Hematopoietic multipotent progenitor cell (in vitro differentiated cells): Measurements from ENCODE around the gene KLHL40. TPM values are rescaled to one million over a fixed set of nuclear protein-coding genes. Genes with fewer than 3 reads are reported as not detected.

Experiments used
- DNase-seq, 3 donors: peaks; one replicate each; pipeline ENCODE4 v3.0.0-alpha.2; 2011 to 2015; ENCODE audit warnings: low read depth in 2 of 3, low spot score in 2 of 3
- total RNA-seq: library from RNA; depleted of rRNA; stranded (reverse); fragments of >200 nt; gene quantifications from one replicate; pipeline ENCODE4 v1.2.3, GENCODE V29; 2012

KLHL40 gene
- total RNA-seq, 1 donor: under 0.01 TPM

DNA sequence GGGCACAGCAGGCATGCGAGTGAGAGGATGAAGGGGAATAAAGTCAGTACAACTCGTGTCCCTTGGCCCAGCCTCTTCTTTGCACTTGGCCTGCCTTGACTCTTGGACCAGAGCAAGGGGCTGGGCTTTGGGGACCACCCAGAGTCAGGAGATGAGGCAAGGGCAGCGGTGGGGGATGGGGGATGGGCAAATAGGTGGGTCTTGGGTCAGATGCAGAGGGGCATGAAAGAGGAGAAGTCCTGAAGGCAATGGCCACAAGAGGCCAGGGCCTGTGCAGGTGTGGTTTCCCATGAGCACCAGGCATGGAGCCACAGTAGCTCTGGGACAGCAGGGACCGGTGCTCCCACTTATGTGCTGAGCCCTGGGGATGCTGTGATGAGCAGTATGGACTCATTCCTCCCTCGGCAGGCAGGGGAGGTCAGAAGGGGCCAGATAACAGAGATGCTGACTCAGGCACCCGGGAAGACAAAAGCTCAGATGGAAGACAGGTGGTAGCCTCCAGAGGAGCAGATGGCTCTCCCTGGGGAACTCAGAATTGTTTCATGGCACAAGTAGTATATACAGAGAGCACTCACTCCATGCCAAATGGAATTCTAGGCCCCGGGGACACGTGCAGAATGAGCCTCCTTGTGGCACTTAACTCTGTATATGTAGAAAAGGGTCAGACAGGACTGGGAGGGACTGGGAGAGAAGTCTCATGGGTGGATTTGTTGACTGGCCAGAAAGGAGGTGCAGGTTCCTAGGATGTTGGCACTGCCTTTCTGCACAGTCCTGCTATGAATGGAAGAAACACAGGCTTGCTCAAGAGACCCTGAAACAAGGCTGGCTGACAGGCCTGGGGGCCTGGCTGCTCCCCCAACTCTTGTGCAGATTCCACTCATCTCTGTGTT, 17.6 kb upstream of the KLHL40 start:
- DNase-seq: no peak

DNA sequence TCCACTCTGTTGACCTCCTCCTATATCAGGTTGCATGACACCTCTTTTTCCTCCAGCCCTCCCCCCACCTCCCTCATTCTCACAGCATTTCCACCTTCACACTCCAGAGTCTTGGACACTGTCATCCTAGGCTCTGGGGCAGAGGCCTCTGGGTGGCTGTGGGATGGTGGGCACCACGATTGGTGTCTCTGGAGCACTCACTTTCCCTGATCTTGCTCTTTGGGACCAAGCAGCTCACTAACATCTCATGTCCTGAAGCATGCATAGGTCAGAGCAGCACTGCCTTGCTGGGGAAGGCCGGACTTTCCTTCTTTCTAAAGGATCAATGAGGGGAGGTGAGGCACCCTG, 16.9 kb upstream of the KLHL40 start:
- no peak for DNase-seq

DNA sequence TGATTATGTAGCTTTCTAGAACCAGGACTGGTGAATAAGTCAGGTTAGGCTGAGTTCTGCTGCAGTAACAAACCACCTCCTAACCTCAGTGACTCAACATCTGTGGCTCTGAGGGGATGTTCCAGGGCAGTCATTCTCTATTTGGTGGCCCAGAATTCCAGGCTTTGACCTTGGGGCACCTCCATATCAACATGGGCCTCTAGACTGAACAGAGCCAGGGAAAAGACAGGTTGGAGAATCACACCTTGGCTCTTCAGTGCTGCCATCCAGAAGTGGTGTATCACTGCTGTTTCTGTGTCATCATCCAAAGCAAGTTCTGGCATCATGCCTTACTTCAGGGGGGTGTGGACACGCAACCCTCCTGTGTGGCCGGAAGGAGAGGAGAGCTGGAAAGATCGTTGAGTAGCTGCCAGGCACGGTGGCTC, 16.5 kb upstream of the KLHL40 start:
- no peak for DNase-seq

DNA sequence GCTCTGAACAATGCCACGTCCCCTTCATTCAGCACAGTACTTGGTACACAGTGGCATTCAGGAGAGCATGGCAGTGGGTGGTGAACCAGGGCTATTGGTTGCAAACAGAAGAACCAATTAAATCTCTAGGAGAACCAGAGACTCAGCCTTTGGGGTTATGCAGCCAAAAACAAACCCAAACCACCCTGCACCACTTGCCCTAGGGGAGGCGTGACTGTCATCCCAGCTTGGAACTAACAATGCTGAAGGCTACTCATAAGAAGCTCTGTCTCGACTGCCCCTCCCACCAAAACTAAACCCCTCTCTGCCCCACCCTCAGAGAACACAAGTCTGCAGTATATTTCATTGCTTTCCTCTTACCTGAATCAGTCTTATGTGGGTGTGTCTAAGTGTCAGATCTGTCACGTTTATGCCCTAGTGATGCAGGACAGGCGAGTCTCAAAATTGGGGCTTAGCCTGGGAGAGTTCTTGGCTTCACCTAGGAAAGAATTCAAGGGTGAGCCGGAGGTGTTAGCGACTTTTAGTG, 15.2 kb upstream of the KLHL40 start:
- DNase-seq: no peak

DNA sequence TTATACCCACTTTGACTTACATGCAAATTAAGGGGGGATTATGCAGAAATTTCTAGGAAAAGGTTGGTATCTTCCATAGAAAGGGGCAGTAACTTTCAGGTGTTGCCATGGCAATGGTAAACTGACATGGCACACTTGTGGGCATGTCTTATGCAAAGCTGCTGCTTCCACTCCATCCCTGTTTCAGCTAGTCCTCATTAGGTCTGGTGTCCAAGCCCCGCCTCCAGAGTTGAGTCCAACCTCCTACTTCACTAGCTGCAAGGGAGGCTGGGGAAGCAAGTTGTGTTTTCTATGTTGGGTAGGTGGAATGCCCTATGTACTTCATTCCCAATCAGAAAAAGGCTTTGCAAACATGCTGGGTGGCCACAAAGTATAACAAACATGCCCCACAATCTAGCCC, 14.7 kb upstream of the KLHL40 start:
- DNase-seq: no peak

DNA sequence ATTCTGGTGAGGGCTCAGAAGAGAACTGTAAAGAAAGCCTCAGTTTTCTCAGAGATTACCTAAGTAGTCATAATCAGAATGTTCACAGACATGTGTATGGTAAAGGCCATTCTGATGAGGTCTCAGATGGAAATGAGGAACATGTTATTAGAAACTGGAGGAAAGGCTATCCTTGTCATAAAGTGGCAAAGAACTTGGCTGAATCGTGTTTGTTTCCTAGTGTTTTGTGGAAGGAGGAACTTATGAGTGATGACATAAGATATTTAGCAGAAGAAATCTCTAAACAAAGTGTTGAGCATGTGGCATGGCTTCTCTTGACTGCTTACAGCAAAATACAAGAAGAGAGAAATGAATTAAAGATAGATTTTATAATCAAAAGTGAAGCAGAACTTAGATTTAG, 12.8 kb upstream of the KLHL40 start:
- DNase-seq: no peak

DNA sequence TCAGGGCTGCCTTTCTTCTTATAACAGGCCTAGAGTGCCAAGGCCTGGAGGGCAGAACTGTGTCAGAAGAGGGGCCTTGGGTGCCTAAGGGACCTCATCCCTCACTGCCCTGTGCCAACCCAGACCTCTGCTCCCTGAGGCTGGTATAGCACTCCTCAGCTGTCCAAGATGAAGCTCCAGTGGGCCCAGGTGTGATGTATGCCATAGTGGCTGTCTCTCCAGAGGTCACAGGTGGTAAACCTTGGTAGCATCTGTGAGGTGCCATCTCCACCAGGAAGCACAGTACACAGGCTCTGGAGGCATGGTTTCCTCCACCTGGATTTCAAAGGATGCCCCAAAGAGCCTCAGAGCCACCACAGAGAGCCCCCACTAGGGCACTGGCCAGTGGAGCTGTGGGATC, 12.3 kb upstream of the KLHL40 start:
- no peak for DNase-seq

DNA sequence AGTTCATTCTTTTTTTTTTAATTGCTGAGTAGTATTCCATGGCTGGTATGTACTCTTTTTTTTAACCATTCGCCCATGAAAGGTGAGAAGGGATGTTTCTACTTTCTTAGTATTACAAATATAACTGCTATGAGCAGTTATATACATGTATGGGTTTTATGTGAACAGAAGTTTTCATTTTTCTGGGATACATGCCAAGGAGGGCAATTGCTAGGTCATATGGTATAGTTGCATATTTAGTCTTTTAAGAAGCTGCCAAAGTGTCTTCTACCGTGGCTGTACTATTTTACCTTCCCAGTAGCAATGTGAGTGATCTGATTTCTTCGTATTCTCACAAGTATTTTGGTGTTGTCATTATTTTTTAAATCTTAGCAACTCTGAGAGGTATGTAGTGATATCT, 11.2 kb upstream of the KLHL40 start:
- no peak for DNase-seq

DNA sequence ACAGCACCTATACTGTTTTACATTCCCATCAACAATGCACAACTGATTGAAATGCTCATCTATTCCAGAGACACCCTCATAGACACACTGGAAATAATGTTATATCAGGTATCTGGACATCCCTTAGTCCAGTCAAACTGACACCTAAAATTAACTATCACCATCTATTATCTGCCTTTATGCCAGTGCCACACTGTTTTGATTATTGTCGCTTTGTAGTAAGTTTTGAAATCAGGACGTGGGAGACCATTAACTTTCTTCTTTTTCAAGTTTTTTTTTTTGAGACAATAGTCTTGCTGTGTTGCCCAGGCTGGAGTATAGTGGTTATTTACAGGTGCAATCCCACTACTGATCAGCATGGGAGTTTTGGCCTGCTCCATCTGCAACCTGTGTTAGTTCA, 9.4 kb upstream of the KLHL40 start:
- no peak for DNase-seq

DNA sequence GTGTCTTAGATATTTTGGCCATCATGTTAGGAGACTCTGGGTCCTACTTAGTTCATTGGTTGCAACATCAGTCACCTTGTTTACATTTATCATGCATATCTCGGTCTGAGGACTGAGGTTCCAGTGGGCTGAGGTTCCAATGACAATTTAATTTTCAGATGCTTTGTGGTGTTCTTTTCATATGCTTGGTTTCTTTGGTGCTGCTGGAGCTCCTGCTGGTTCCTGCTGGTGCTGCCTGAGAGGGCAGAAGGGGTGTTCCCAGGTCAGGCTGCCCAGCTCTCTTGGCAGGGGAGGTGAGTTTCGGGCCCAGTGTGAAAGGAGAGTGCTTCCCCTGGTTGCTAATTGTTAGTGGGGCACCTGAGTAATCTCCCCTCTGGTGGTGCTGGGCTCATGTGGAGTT, 6.9 kb upstream of the KLHL40 start:
- DNase-seq: no peak

DNA sequence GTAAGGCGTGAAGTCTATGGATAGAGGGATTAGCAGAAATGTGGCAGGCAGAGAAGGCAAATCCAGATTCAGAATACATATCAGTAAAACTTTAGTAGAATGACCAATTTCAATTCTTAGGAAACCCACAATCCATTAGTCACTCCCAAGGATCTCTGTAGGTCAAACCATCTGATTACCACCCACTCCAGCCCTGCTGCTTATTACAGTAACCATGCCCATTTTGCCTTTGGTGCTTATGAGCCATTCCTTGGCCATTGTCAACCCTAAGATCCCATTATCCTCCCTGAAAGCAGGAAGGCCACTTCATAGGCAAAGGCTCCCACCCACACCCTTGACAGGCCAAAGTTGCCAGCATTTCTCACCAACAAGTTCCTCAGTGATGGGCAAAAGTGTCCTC, 5.1 kb upstream of the KLHL40 start:
- no peak for DNase-seq

DNA sequence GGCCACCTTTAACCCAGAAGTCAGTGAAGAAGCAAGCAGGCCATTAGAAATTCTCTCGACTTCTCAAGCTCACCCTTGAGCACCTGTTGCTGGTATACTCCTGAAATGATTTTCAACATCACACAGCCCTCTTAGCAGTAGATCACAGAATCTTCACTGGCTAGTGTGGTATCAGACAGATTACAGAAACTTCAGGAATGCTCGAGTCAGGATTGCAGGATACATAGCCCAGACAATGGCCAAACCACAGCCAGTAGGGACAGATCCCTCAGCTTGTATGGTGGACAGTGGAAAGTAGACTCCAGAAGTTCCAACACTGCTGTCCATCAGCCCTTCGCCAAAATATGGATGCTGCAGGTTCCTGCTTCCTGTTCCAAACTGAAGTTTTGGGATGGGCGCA, 4.5 kb upstream of the KLHL40 start:
- DNase-seq: no peak

DNA sequence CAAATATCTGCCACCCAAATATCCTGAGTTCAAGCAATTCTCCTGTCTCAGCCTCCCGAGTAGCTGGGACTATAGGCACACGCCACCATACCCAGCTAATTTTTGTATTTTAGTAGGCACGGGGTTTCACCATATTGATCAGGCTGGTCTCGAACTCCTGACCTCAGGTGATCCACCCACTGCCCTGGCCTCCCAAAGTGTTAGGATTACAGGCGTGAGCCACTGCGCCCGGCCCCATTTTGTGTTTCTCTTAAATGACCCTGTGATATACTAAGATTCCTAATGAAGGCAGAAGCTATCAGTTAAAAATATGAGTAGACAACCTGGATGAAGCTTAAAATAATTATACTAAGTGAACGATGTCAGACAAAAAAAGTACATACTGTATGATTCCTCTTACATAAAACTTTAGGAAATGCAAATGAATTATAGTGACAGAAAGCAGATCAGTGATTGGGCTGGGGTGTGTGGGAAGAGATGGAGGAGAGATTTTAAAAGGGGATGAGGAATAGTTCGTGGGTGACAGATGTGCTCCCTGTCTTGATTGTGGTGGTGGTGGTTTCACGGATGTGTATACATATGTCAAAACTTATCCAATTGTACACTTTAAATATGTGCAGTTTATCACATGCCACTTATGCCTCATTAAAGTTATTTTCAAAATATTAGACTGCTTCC, 3.8 kb upstream of the KLHL40 start:
- DNase-seq: no peak

DNA sequence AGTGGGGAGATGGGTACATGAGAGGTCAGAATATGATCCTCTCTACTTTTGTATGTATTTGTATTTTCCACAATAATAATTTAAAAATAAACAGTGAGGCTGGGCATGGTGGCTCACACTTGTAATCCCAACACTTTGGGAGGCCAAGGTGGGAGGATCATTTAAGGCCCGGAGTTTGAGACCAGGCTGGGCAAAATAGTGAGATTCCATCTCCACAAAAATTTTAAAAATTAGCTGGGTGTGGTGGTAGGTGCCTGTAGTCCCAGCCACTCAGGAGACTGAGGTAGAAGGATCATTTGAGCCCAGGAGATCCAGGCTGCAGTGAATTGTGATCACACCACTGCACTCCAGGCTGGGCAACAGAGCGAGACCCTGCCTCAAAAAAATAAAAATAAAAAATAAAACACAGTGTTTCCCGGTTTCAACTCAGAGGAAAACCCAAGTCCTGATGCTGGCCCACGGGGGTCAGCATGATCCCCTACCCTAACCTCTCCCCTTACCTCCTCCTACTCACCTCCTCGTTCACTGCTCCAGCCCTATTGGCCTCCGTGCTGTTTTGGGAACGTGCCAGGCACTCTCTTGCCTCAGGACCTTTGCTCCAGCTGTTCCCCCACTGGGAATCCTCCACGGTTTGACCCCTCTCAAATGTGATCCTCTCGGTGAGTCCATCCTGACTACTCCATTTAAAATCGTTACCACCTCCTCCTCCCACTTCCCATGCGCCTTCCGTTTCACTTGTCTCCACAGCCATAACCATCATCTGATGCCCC, 2.9 kb upstream of the KLHL40 start:
- no peak for DNase-seq

DNA sequence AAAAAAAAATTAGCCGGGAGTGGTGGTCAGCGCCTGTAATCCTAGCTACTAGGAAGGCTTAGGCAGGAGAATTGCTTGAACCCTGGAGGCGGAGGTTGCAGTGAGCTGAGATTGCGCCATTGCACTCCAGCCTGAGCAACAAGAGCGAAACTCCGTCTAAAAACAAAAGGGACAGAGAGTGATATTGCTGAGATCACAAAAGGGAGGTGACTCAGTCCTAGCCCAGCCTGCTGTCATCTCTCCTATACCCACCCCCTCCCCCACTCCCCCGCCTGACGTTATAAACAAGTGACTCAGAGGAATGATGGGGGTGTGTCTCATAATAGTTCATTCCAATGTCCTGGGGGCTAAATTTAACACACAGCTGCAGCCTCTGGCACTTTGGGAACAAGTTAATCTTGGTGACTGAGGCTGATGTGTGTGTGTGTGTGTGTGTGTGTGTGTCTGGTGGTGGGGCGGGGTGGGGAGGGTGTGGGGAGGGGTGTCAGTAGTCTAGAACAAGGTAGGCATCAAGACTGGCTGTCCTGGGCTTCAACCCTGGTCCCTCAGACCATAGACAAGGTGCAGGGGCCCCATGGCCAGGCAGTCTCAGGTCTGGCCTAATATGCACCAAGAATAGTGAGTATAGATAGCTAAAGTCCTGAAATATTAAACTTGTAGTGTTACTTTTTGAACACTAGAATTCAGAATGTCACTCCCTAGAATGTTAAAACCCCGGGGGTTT, 1.3 kb upstream of the KLHL40 start:
- DNase-seq: no peak

DNA sequence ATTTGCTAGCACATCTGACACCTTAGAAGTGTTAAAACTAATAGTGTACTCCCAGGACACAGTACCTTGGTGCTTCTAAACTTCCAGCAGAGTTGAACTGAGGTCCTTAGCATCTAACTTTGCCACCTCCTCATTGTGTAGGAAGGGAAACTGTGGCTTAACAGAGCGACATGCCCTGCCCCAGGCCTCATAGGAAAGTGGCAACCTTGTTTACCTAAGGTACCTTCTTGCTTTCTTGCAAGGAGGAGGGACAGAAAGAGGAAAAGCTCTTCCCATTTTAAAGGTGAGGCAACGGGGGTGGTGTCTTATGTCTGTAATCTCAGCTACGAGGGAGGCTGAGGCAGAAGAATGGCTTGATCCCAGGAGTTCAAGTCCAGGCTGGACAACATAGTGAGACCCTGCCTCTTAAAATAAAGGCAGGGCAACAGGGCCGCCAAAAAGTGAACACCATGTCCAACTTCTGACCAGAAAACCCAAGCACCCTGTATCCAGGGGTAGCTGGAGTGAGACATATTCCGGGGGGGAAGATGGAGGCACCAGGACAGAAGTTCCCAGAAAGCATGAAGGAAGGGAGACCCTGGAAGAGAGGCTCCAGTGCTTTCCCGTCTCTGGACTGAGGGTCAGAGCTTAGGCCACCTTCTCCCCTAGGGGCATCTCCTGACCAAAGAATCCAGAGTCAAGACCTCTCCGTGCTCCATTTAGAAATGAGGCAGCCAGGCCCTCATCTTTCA, 540 bp upstream of the KLHL40 start:
- DNase-seq: no peak

DNA sequence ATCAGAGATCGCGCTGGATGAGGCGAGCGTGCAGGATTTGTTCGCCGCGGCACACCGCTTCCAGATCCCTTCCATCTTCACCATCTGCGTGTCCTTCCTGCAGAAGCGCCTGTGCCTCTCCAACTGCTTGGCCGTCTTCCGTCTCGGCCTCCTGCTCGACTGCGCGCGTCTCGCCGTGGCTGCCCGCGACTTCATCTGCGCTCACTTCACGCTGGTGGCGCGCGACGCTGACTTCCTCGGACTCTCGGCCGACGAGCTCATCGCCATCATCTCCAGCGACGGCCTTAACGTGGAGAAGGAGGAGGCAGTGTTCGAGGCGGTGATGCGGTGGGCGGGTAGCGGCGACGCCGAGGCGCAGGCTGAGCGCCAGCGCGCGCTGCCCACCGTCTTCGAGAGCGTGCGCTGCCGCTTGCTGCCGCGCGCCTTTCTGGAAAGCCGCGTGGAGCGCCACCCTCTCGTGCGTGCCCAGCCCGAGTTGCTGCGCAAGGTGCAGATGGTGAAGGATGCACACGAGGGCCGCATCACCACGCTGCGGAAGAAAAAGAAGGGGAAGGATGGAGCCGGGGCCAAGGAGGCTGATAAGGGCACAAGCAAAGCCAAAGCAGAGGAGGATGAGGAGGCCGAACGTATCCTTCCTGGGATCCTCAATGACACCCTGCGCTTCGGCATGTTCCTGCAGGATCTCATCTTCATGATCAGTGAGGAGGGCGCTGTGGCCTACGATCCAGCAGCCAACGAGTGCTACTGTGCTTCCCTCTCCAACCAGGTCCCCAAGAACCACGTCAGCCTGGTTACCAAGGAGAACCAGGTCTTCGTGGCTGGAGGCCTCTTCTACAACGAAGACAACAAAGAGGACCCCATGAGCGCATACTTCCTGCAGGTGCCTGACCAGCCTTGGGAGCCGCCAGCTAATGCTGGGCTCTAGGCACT, 819 bp downstream of the KLHL40 start:
- DNase-seq: no peak

DNA sequence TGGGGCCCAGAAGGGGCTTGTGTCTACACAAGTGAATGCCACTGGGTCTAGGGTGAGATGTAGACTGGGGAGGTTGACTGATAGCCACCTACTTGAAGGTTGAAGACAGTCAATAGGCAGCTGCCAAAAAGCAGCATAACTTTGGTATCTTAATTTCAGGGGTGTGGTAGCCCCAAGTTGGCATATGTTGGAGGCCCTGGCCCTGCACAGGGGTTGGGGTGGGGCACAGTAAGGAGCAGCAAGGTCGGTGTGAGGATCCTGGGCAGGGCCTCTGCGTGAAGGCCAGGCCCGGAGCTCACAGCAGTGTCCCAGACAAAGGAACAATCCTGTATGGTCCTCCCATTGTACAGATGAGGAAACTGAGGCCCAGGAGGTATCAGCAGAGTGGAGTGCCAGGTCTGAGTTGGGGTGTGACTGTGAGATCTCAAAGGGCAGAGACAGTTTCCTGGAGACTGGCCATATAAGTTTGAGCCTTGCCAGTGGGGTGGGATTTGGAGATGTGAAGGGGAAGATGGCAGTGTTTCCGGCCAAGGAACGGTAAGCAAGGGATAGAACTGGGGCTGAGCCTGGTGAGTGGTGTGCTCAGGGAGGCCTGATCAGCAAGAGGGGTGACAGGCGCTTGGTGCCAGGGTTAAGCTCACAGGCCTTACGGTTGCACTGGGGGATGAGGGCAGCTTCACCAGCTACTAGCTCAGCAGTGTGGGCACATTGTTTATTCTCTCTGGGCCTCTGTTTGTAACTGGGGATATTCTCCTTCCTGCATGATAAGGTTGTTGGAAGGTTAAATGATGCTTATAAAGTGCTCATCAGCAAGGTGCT, 1.7 kb downstream of the KLHL40 start:
- no peak for DNase-seq
